ENCODE data around the gene NUS1. TPM values are rescaled to one million over a fixed set of nuclear protein-coding genes. Genes with fewer than 3 reads are reported as not detected.
A peak's percentile ranks its signal among the peaks of the same experiment; 100 is the strongest.
"Not testable (repeated sequence)": the region's sequence is repeated elsewhere in the genome, so short reads cannot be mapped to it uniquely, and the experiment has no call there.

The NUS1 gene
- 10.7 and 14.5 TPM in 2 replicates for total RNA-seq

DNA sequence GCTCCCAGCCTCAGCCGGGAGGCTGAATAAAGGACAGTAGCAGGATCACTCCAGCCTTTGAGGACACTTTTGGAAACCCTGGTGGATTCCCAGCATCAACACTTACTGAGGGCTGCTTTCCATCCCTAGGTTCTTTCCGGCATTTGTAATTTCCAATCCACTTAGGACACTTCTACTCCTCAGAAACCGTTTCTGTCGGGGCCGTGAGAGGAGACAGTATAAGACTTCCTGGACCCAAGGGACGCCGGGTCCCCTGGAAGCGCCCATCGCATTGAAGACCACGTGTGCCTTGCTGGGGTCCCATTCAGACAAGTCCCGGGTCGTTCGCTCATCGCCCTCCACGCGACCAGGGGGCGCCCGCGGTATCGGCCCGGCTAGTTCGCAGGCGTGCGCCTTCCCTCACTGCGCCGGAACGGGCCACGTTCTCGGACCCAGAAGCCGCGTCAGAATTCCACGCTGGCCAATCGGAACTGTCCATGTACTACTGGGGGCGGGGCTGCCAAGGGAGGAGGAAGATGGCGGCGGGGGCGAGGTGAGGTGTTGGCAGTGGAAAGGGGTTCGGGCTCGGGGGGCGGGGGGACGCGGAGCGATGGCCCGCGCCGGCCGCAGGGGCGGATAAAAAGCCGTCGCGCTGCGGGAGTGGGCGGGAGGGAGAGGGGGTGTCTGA lies at the start of gene NUS1:
TSS of gene NUS1 (plus strand) at position 479 of the 667 bp plus-strand sequence. CDS start 202 bp downstream, outside the sequence.
- DNase-seq (ENCODE audit: low read depth in 2 of 2) = peak; percentile 98 to 99

DNA sequence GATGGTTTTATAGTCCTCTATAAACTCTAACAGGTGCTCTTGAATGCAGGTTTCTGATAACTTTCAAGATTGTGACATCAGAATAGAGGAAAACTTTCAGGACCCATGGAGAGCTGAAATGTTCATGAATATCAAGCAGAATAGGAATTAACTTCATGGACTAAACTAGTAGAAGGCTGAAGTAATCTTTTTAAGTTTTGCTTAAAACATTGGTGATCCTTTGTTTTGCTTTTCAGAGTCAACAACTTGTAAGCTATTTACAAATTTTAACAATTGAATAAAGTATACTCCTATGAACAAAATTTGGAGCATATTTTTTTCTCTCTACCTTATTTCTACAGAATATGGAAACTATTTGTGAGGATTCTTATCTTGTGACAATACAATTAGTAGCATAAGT lies 47.7 kb upstream of the NUS1 start:
- no peak for DNase-seq (ENCODE audit: low read depth in 2 of 2)

DNA sequence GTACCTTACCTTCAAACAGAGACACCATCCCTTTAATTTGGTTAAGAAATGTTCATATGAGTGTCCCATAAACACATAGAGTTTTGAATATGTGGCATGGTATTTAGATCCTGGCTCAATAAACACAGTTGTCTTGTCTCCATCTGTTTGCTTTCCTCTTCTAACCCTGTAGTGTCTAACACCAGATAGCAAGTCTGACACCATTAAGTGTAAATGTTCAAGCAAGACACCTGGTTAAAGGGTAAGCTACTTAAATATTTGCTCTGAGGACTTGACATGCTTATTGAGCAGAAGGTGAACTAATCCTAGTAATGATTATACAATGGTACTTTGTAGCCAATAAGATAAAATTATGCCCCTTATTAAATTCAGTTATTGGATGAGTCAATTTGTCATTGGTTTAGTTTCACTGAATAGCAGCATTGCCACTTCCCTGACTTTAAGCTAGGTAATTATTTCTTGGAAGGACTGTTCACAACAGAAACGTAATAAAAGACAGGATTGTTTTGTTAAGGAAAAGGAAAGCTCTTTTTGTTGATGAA lies 46.1 kb upstream of the NUS1 start:
- DNase-seq (ENCODE audit: low read depth in 2 of 2) = no peak

DNA sequence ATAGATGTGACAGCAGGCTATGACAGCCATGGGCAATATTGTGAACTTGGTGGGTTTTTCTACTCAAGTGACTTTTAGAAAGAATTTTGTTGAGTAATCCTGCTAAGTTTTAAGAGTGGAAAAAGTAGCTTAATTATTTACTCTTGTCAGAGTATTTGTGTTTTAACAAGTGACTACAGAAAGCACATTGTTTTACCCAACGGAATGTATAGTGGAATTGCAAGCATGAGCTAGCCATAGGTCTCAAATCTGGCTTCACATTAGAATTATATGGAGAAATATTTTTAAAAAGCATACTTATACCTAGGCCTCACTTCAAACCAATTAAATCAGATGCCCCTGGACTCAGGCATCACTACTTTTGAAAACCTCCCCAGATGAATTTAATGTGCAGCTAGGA lies 37.5 kb upstream of the NUS1 start:
- no peak for DNase-seq (ENCODE audit: low read depth in 2 of 2)

DNA sequence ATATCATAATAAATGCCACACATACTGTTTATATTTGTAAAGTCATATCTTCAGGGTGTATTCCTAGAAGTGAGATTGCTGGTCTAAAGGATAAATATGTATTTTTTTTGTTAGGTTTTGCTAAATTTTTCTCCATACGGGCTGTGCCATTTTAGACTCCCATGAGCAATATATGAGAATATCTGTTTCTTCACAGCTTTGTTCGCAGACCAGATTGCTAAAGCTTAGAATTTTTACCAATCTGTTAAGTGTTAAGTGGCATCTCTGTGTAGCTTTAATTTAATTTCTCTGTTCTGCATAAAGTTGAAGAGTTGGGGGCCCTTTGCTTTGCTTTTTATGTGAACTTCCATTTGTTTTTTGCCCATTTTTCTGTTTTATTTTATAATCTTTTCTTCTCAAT lies 32.3 kb upstream of the NUS1 start:
- DNase-seq (ENCODE audit: low read depth in 2 of 2) = no peak

DNA sequence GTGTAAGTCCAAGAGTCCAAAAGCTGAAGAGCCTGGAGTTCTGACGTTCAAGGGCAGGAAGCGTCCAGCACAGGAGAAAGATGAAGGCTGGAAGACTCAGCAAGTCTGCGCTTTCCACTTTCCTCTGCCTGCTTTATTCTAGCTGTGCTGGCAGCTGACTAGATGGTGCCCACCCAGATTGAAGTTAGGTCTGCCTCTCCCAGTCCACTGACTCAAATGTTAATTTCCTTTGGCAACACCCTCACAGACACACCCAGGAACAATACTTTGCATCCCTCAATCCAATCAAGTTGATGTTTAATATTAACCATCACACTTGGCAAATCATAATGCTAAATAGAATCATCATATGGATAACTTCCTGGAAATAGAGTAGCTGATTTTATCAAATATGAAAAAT lies 23.3 kb upstream of the NUS1 start:
- not testable (repeated sequence) for DNase-seq (ENCODE audit: low read depth in 2 of 2)

DNA sequence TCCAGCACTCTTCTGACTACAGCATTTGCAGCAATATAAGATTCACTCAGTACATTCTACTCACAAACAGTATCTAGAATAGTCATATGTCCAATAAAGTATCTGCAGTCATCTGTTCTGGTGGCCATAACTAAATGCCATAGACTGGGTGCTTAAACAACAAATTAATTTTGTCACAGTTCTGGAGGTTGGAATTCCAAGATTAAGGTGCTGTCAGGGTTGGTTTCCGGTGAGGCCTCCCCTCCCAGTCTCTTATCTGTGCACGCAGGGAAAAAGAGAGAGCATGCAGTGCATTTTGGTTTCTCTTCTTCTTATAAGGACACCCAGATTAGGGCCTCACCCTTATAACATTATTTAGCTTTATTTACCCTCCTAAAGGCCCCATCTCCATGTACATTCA lies 21.3 kb upstream of the NUS1 start:
- DNase-seq (ENCODE audit: low read depth in 2 of 2) = no peak

DNA sequence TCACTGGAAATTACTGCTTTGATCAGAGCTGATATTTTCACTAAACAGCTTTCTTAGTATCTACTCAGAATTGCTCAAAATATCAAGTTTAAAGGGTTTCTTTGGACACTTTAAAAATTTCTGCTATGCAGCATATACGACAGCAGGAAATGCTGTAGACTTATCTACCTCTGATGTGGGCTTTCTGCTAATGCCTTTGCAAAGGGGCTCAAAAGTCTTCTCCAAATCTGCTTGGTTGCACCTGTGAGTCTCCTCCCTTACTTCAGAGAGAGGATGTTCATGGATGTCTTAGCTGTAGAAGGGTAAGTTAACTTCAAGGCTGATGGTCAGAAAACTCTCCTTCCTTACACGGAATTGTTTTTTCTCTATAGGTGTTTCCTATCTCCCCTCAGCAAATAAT lies 19.9 kb upstream of the NUS1 start:
- DNase-seq (ENCODE audit: low read depth in 2 of 2) = no peak

DNA sequence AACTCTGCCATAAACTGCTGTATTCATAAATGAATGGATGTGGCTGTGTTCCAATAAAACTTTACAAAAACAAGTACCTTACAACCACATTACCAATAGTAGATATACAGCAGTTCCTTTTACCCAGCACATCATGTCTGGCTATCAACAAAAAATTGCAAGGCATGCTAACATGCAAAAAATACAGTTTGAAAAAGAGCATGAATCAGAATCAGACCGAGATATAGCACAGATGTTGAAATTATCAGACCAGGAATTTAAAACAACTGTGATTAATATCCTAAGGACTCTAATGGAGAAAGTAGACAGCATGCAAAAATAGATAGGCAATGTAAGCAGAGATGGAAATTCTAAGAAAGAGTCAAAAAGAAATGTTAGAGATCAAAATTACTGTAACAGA lies 8.4 kb upstream of the NUS1 start:
- DNase-seq (ENCODE audit: low read depth in 2 of 2) = no peak

DNA sequence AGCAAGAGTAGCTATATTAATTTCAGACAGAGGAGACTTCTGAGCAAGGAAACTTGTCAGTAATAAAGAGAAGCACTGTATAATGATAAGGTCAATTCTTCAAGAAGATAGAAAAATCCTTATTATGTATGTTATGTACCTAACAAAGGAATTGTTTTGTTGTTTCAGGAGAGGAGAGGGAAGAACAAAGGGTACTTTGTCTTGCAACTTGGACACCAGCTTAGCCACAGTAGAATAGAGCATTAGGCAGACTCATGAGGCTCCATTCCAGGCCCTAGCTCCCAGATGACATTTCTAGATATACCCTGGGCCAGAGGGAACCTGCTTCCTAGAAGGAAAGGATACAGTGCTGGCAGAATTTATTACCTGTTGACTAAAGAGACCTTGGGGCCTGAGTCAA lies 6.5 kb upstream of the NUS1 start:
- DNase-seq (ENCODE audit: low read depth in 2 of 2) = no peak

DNA sequence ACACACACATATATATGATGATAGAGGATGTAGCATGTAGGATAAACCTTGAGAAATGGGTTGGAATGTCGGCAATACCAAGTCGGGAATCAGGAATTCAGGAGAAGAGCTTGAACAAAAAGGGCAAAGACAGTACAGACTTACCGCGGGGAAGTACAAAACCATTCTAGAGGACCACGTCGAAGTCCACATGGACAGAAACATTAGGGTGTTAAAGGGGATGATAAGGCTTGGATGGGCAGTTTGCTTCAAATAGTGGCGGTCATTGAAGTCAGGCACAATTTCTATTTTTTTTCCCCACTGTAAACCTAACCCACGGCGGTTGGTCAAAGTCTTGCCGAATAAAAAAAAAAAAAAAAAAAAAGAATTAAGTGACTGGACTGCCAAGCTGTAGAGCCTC lies 766 bp upstream of the NUS1 start:
- DNase-seq (ENCODE audit: low read depth in 2 of 2) = no peak

DNA sequence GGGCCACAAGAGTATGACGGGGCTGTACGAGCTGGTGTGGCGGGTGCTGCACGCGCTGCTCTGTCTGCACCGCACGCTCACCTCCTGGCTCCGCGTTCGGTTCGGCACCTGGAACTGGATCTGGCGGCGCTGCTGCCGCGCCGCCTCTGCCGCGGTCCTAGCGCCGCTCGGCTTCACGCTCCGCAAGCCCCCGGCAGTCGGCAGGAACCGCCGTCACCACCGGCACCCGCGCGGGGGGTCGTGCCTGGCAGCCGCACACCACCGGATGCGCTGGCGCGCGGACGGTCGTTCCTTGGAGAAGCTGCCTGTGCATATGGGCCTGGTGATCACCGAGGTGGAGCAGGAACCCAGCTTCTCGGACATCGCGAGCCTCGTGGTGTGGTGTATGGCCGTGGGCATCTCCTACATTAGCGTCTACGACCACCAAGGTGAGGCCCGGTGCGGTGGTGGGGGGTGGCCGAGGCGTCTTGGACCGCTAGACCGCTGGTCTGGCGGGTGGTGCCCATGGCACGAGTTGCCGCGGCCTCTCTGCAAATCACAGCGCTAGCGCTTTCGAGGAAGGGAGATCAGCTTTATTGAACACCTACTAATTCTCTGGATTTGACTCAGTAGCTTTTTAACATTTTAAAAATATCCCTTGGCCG lies 511 bp downstream of the NUS1 start:
- peak; percentile 24 to 25 for DNase-seq (ENCODE audit: low read depth in 2 of 2)

DNA sequence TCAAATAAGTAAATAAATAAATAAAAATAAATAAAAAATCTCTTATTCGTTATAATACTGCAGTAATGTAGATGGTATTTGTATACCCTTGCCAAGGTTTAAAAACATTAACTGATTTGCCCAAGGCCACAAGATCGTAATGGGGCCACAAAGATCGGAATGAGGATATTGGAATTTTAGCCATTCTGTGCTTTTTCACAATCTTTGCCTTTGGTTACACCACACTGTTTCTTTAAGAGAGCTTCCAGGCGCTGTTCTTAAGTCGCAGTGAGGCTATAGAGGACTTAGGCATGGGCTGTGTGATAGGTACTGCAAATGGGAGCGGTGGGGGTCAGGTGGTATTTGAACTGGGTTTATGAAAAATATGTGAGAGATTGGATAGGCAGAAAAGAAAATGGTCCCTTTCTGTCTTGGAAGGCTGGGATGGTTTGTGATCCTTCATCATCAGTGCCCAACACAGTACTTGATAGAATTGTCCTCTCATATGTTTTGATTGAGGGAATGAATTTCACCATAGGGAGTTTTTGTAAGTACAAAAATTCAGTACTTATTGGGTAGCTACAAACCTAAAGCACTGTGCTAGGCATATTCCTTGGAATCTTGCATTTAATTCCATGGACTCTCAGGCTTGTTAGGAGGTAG lies 1.4 kb downstream of the NUS1 start:
- no peak for DNase-seq (ENCODE audit: low read depth in 2 of 2)

DNA sequence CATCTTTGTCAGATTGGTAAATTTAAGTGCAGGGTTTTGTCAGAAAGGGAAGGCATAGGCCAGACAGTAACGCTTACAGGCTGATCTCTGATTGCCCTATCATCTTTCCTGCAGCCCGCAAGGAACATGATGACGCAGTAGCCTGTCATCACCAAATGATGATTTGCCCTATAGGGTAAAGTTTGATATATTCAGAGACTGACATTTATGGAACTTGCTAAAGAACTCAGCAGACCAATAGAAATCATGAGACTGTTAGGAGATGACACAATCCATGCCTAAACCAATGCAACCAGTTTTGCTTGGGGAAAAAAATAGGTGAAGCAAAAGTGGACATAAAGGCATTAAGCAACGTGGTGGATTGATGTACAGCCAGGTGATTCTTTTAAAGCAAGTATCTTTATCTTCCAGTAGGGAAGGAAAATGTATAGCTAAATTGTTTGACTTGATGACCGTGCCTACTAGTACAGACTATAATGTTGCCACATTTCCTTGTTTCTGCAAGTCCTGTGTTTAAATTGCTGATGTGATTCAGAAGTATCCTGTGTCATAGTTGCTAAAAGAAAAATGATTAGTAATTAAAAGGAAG lies 2.4 kb downstream of the NUS1 start:
- peak; percentile 27 to 49 for DNase-seq (ENCODE audit: low read depth in 2 of 2)

DNA sequence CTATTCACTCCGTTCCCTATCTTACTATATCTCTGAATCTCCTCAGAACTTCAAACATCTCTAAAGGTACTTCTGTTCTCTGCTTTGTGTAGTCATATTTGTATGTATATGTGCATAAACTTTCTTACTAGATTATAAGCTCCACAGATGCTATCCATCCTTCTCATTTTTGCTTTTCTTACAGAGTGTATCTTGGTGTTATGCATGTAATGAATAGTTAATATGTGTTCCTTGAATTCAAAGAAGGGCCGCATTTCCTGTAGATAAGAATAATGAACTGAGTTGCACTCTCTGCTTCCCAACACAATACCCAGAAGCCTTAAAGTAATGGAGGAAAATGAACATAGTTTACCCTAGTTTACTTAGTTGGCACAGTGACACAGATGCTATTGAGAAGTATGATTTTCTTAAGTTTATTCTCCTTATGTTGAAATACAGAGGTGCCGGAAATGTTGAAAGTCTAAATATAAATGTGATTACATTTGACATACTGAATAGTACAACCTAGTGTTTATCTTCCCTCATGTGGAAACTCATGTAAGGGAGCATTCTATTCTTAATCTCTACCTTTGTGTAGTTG lies 6.0 kb downstream of the NUS1 start:
- DNase-seq (ENCODE audit: low read depth in 2 of 2) = peak in 1 of 2 donors; percentile 51

DNA sequence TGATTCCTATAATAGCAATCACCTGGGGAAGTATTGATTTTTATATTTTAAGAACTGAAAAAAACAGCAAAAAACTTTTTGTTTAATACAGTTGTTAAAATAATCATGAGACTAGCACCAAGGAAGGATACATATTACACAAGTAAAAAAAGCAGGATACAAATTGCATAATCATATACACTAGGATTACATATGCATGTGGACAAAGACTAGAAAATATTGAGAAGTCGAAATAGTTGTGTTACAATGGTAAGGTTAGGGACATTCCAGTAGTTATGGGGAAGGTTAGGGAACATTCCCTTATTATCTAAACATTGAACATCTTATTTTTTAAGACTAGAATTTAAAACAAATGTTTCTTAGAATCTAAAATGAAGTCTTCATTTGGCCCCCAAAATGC lies 9.5 kb downstream of the NUS1 start:
- no peak for DNase-seq (ENCODE audit: low read depth in 2 of 2)

DNA sequence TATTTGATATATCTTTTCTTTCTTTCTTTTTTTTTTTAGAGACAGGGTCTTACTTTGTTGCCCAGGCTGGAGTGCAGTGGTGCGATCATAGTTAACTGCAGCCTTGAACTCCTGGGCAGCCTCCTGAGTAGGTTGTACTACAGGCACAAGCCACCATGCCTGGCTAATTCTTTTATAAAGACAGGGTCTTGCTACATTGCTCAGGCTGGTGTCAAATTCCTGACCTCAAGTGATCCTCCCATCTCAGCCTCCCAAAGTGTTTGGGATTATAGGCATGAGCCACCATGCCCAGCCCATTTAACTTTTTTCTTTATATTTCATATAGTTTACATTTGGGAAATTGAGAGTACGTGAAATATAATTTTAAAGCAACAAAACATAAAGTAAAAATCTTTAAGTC lies 10.1 kb downstream of the NUS1 start:
- no peak for DNase-seq (ENCODE audit: low read depth in 2 of 2)

DNA sequence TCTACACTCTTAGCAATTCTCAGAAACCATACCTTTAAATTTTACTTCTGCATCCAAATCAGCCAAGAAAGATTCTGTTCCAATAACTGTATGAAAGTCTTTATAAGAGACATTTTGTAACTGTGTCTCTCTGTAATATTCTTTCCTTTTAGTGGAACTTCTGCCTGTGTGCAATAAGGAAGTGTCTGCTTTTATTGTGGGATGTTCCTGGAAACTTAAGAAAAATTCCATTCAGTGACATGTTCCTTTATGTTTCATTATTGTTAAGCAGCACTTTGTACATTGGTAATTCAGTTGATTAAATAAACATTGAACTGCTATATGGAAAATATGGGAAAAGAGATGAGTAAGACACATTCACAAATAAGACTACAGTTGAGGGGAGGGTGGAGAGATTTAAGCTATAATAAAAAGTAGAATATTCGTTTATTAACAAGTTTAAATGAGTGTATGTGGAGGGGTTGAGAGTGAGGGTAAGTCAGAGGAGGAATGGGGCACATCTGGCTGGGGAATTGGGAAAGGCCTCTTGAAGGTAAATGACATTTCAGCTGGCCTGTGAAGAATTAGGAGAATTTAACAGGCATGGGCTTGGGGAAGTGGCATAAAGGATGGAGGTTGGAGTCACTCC lies 11.9 kb downstream of the NUS1 start:
- no peak for DNase-seq (ENCODE audit: low read depth in 2 of 2)

DNA sequence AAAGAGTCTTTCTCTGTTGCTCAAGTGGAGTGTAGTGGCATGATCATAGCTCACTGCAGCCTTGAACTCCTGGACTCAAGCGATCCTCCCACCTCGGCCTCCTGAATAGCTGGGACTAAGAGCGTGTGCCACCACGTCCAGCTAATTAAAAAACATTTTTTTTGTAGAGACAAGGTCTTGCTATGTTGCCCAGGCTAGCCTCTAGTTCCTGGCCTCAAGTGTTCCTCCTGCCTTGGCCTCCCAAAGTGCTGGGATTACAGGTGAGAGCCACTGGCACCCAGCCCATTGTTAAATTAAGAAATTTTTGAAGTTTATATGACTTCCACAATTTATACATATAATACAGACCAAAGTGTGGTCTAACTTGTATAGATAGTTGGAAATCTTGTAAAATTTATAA lies 14.3 kb downstream of the NUS1 start:
- not testable (repeated sequence) for DNase-seq (ENCODE audit: low read depth in 2 of 2)

DNA sequence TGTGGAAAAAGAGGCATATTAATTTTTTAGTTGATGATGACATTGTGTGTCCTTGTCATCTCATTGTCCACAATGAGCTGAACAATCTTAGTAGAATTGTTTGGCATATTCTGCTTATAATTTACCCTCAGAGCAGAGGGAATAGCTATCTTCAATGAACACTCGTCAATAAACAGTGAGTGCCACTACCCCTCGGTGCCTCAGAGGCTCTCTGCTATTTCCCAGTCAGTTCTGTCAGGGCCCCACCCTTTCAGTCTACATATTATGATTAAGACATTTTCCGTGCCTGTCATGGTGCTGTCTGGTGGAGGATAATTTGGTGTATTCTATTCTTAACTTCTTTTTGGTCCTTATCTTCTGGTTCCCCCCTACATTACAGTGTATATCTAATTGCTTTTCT lies 31.2 kb downstream of the NUS1 start:
- no peak for DNase-seq (ENCODE audit: low read depth in 2 of 2)

DNA sequence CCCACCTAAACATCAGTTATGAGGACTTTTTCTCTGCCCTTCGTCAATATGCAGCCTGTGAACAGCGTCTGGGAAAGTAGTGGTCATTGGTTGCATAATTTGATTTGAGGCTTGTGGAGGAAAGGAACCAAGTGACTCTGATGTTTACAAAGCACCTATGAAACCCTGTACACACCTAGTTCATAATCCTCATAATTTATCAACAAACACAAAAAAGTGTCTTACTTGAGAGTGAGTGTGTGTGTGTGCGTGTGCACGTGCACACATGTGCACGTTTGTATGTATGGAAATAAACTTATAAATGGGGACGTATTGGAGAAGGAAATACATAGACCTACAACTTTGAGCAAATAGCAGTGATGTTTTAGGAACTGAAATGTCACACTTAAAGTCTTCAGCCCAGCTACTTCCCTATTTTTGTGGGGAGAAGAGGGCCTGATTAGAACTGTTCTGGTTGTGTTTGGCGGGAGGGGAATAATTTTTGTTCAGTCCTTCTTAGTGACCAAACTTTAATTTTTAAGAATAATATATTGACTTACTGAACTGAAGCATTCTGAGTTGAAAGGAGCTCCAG lies 31.8 kb downstream of the NUS1 start:
- DNase-seq (ENCODE audit: low read depth in 2 of 2) = not testable (repeated sequence)
